GM19324 (cell line): ENCODE data around the gene LST1.
"Not testable (repeated sequence)": the region's sequence is repeated elsewhere in the genome, so short reads cannot be mapped to it uniquely, and the experiment has no call there.

Experiments
- ATAC-seq: cut with Tn5 transposase; IDR thresholded peaks from one replicate; pipeline ENCODE4 v1.9.1; 2021; ENCODE audit warnings: mild to moderate bottlenecking, moderate library complexity; ENCODE audit not compliant: unreplicated experiment, low FRiP score

LST1 gene

GRCh38 chr6:31579546-31580437 is 6.3 kb upstream of the LST1 start:
- ATAC-seq = no peak

- ATAC-seq = no peak
Measured at GRCh38 chr6:31580438-31580740, 5.7 kb upstream of the LST1 start.

DNA sequence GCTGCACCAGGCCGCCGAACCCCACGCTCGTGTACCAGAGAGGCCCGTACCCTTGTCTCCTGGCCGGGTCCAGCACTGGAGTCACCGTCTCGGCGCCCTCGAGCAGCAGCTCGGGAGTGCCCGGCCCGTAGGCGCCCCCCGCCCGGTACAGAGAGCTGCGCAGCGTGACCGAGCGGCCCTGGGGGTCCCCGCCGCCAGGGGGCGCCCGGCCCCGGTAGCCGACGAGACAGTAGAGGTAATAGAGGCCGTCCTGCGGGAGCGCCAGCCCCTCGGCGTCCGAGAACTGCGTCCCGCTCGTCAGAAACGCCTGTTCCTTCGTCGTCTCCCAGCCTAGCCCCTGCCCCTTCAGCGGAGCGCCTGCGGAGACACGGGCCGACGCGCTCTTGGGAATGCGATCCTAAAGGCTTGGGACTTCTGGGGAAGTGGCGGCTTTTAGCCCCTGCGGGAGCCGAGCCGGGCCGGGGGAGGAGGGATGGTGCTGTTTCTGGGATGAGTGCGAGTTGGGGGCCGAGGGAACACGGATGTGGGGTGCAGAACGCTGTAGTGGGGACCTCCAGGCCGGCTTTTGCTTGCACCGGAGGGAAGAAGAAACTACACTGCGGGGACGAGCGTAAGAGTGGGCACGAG is 5.2 kb upstream of the LST1 start:
- peak; percentile 48 for ATAC-seq

GRCh38 chr6:31581434-31582229 is 4.4 kb upstream of the LST1 start:
- no peak for ATAC-seq

GRCh38 chr6:31582230-31582643 is 3.8 kb upstream of the LST1 start, which contains the start of gene LTB:
Gene LTB (minus strand): TSS chr6:31582424. CDS start chr6:31582417, 7 bp downstream.
- ATAC-seq = no peak

GRCh38 chr6:31585491-31585890 is 586 bp upstream of the LST1 start:
- no peak for ATAC-seq

- no peak for ATAC-seq
Measured at GRCh38 chr6:31586599-31587281, 663 bp downstream of the LST1 start.

DNA sequence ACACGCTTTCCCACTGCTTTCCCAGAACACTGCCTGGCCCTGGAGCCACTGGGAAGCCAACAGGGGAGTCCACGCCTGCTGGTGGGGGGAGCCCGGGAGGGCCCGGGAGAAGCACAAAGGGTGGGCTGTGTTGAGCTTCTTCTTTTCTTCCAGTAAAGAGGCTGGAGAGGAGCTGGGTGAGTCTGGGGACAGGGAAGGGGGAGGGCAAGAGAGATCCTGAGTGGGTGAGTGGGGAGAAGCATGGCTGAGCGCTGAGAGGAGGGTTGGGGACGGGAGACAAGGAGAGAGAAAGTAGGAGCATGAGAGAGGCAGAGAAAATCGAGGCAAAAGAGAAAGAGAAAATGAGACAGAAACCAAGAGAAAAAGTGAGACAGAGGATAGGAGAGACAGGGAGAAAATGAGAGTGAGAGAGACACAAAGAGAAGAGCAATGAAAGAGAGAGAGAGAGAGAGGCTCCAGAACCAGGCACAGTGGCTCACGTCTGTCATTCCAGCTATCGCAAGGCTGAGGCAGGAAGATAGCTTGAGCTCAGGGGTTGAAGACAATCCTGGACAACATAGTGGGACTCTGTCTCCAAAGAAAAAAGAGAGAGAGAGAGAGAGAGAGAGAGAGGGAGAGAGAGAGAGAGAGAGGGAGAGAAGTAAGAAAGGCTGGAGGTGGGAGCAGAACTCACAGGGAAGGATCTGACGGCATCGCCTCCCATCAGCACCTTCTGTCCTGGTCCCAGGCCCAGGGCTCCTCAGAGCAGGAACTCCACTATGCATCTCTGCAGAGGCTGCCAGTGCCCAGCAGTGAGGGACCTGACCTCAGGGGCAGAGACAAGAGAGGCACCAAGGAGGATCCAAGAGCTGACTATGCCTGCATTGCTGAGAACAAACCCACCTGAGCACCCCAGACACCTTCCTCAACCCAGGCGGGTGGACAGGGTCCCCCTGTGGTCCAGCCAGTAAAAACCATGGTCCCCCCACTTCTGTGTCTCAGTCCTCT is 2.0 kb downstream of the LST1 start:
- no peak for ATAC-seq

GRCh38 chr6:31588871-31589650 is 3.0 kb downstream of the LST1 start:
- ATAC-seq = no peak

GRCh38 chr6:31590691-31591090 is 4.6 kb downstream of the LST1 start:
- ATAC-seq = not testable (repeated sequence)

GRCh38 chr6:31592396-31592771 is 6.3 kb downstream of the LST1 start:
- no peak for ATAC-seq

GRCh38 chr6:31597006-31597405 is 10.9 kb downstream of the LST1 start:
- no peak for ATAC-seq

GRCh38 chr6:31607317-31607716 is 21.2 kb downstream of the LST1 start:
- no peak for ATAC-seq

DNA sequence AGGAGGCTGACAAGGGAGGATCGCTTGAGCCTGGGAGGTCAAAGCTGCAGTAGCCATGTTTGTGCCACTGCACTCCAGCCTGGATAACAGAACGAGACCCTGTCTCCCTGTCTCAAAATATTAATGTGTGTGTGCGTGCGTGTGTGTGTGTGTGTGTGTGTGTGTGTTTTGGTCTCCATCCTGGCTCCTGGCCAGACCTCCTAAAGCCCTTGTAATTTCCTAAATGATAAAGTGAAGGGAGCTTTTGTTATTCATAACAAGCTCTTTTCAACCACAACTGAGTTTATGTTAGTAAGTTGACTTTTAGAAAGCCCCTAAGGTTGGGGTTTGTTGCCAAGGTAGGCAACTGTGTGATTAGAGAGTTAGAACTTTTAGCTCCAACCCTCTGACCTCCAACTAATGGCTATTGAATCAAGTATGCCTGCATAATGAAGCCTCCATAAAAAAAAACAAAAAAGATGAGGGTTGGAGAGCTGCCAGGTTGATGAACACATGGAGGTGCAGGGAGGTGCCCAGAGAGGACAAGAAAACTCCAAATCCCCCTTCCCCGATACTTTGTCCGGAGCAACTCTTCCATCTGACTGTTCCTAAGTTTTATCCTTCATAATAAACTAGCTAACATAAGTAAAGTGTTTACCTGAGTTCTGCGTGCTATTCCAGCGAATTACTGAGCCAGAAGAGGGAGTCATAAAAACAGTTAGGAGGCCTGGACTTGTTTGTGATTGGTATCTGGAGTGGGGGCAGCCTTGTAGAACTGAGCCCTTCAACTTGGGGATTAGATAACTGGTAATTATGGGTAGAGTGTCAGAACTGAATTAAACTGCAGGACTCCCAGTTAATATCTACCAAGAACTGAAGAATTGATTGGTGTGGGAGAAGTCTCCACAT is 23.7 kb downstream of the LST1 start:
- no peak for ATAC-seq

DNA sequence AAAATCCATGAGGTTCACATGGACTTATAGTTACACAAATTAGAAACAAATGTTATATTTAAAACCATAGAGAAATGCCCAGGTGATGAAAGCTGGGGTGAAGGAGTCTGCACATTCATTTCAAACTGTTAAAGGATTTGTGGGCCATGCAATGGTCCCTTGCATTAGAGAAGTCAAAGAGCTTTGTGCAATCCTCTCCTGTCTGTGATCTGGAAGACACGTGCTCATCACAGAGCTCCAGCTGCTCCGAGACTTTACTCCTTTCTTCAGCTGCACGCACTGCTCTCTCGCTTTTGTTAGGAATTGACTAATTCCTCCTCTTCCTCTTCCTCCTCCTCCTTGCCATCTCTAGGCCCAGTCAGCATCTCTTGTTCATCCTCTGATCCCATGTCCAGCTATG is 24.9 kb downstream of the LST1 start:
- ATAC-seq = no peak

DNA sequence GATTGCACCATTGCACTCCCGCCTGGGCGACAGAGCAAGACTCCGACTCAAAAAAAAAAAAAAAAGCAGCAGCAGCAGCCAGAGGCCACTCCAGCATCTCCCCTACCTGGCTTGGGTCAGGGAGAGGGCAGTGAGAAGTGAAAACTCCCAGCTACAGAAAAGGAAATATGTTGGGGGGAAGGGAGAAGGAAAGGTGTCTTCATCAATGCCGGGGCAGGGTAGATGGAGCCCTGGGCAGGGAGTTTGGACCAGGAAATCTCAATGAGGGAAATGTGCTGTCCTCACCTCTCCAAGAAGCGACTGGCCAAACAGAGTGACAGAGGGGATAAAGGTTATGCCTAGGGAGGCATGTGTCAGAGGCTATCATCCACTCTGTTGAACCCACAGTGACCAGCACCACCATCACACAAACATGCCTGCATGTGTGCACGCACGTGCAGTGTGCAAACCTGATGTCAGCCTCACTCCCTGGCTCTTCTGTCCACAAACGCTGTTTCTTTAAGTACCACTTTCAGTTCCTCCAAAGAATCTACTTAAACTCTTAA is 28.1 kb downstream of the LST1 start:
- peak; percentile 47 for ATAC-seq
